ENCODE measurements around the gene PDSS2.

DNA sequence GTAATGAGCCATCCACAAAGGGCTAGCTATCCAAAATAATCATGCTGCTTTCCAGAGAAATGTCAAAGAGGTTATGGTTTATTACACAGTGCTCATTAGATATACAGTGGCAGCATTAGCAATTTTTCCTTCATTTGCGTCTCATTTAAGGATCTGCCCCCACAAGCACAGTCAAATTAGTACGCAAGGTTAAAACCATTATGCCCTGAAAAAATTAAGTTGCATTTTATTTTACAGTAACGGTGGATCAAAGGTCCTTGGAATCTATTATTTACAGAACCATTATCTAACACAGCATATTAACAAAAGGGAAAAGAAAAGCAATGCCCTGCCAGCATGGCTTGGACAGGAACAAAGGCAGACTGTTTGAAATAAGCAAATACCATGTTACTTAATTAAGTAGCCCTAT, 144.8 kb downstream of the PDSS2 start:
- TF ChIP-seq CHD1 (IDR thresholded peaks at IDR 0.05; ENCODE audit: low read depth, low read length) (no peak), RAD21 (IDR thresholded peaks at IDR 0.05; ENCODE audit: low read length) (no peak), POLR2A (IDR thresholded peaks at IDR 0.05; ENCODE audit: low read depth, low read length) (no peak)
- TF ChIP-seq, protein P1, sequence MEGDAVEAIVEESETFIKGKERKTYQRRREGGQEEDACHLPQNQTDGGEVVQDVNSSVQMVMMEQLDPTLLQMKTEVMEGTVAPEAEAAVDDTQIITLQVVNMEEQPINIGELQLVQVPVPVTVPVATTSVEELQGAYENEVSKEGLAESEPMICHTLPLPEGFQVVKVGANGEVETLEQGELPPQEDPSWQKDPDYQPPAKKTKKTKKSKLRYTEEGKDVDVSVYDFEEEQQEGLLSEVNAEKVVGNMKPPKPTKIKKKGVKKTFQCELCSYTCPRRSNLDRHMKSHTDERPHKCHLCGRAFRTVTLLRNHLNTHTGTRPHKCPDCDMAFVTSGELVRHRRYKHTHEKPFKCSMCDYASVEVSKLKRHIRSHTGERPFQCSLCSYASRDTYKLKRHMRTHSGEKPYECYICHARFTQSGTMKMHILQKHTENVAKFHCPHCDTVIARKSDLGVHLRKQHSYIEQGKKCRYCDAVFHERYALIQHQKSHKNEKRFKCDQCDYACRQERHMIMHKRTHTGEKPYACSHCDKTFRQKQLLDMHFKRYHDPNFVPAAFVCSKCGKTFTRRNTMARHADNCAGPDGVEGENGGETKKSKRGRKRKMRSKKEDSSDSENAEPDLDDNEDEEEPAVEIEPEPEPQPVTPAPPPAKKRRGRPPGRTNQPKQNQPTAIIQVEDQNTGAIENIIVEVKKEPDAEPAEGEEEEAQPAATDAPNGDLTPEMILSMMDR (conservative IDR thresholded peaks at IDR 0.05; ENCODE audit: low read depth, low read length), result no peak

Data from IMR-90 (cell line).